ENCODE measurements around the gene MRPL58.

- TF ChIP-seq POLR2A (IDR thresholded peaks at IDR 0.05): no peak
- TF ChIP-seq CTCF (IDR thresholded peaks at IDR 0.05): no peak
Measured at GRCh38 chr17:74986206-74986576, 26.3 kb upstream of the MRPL58 start.
